Measurements from ENCODE around the gene LYSMD1.

LYSMD1 gene

GRCh38 chr1:151113877-151114276, 51.8 kb downstream of the LYSMD1 start (continued):
- TF ChIP-seq, protein P1, sequence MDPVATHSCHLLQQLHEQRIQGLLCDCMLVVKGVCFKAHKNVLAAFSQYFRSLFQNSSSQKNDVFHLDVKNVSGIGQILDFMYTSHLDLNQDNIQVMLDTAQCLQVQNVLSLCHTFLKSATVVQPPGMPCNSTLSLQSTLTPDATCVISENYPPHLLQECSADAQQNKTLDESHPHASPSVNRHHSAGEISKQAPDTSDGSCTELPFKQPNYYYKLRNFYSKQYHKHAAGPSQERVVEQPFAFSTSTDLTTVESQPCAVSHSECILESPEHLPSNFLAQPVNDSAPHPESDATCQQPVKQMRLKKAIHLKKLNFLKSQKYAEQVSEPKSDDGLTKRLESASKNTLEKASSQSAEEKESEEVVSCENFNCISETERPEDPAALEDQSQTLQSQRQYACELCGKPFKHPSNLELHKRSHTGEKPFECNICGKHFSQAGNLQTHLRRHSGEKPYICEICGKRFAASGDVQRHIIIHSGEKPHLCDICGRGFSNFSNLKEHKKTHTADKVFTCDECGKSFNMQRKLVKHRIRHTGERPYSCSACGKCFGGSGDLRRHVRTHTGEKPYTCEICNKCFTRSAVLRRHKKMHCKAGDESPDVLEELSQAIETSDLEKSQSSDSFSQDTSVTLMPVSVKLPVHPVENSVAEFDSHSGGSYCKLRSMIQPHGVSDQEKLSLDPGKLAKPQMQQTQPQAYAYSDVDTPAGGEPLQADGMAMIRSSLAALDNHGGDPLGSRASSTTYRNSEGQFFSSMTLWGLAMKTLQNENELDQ (tag by site-specific recombination; IDR thresholded peaks at IDR 0.05; ENCODE audit: low read depth), result no peak
- TF ChIP-seq OSR2 (tag by site-specific recombination; IDR thresholded peaks at IDR 0.05) (no peak), ZNF148 (tag by site-specific recombination; IDR thresholded peaks at IDR 0.05; ENCODE audit: borderline replicate concordance) (no peak), HOXC10 (CRISPR knock-in tag; IDR thresholded peaks at IDR 0.05) (no peak), ZNF555 (tag by site-specific recombination; conservative IDR thresholded peaks at IDR 0.05) (no peak), SP2 (tag by site-specific recombination; IDR thresholded peaks at IDR 0.05) (no peak), ZNF266 (tag by site-specific recombination; IDR thresholded peaks at IDR 0.05; ENCODE audit: low read depth) (no peak), ZNF830 (tag by site-specific recombination; IDR thresholded peaks at IDR 0.05; ENCODE audit: low read depth) (no peak), ZNF792 (tag by site-specific recombination; IDR thresholded peaks at IDR 0.05) (no peak)
